Measurements from ENCODE around the gene SHANK1. TPM values are rescaled to one million over a fixed set of nuclear protein-coding genes. Genes with fewer than 3 reads are reported as not detected.

The SHANK1 gene
- total RNA-seq, 2 experiments from 2014 or later = 0.03 to 13.1 TPM

GRCh38 chr19:50723735-50724521 lies 4.3 kb upstream of the SHANK1 start:
- no peak for DNase-seq (ENCODE audit: low spot score)
- Histone ChIP-seq H3K36me3 (ENCODE audit: insufficient read depth, low read length) (no peaks in the 10 kb centered on the region), H3K9me3 (ENCODE audit: low read length) (no peaks in the 10 kb centered on the region), H3K9me2 (ENCODE audit: insufficient read depth, low read length) (no peaks in the 10 kb centered on the region), H3K4me1 (ENCODE audit: insufficient read depth, low read length, poor library complexity, severe bottlenecking) (peaks cover 25% of the 10 kb centered on the region), H3K27ac (ENCODE audit: low read depth, low read length, poor library complexity, severe bottlenecking) (no peak overlapping the region), H3K79me2 (ENCODE audit: insufficient read depth, low read depth, low read length) (no peaks in the 10 kb centered on the region), H2AFZ (ENCODE audit: low read length) (peak overlapping the region; percentile 37), H3K4me2 (ENCODE audit: low read length) (peak overlapping the region; percentile 64), H4K20me1 (ENCODE audit: insufficient read depth, low read length) (no peaks in the 10 kb centered on the region), H3K4me3 (ENCODE audit: low read depth, low read length, poor library complexity, severe bottlenecking) (peak overlapping the region; percentile 76)
- intact Hi-C loops (cut with micrococcal nuclease; ENCODE audit: unreplicated experiment) = loop anchor here (2.0 kb wide), 1 partner anchor 65 kb away; no protein-coding TSS in a partner anchor
- BruUV-seq (replicated peaks) = no TSS peak
- ChIA-PET CTCF (ENCODE audit: unreplicated experiment) (interaction anchor here (0.8 kb wide), 1 partner anchor 11 kb away, joined by 5 read pairs; no protein-coding TSS in a partner anchor), POLR2A (interaction anchor here (1.4 kb wide), 1 partner anchor 10 kb away, joined by 4 read pairs; no protein-coding TSS in a partner anchor)
- TF ChIP-seq EZH2phosphoT487 (IDR thresholded peaks at IDR 0.05; ENCODE audit: borderline replicate concordance, low read depth, low read length) = no peak
- no peak for TF ChIP-seq CTCF (conservative IDR thresholded peaks at IDR 0.05; ENCODE audit: low read length)

GRCh38 chr19:50723069-50723468 lies 3.5 kb upstream of the SHANK1 start, which contains the start of gene CLEC11A:
Gene CLEC11A (plus strand): TSS chr19:50723364. CDS start chr19:50723526, 162 bp downstream.
- intact Hi-C loops (cut with micrococcal nuclease; ENCODE audit: unreplicated experiment) = no loop called here
- Histone ChIP-seq H3K9me2 (ENCODE audit: insufficient read depth, low read length) (no peaks in the 10 kb centered on the region), H3K4me1 (ENCODE audit: insufficient read depth, low read length, poor library complexity, severe bottlenecking) (peaks cover 28% of the 10 kb centered on the region), H3K4me3 (ENCODE audit: low read depth, low read length, poor library complexity, severe bottlenecking) (peak within 1 kb of the TSS; percentile 76), H3K79me2 (ENCODE audit: insufficient read depth, low read depth, low read length) (no peaks in the 10 kb centered on the region), H3K27ac (ENCODE audit: low read depth, low read length, poor library complexity, severe bottlenecking) (no peak within 1 kb of the TSS), H3K36me3 (ENCODE audit: insufficient read depth, low read length) (no peaks in the 10 kb centered on the region), H4K20me1 (ENCODE audit: insufficient read depth, low read length) (no peaks in the 10 kb centered on the region), H3K9me3 (ENCODE audit: low read length) (no peaks in the 10 kb centered on the region), H2AFZ (ENCODE audit: low read length) (peak within 1 kb of the TSS; percentile 37), H3K4me2 (ENCODE audit: low read length) (peak within 1 kb of the TSS; percentile 64)
- ChIA-PET POLR2A (interaction anchor here (0.5 kb wide), 1 partner anchor 8 kb away, joined by 3 read pairs; no protein-coding TSS in a partner anchor), CTCF (ENCODE audit: unreplicated experiment) (interaction anchor here (0.6 kb wide), 1 partner anchor 97 kb away, joined by 3 read pairs; no protein-coding TSS in a partner anchor)
- TF ChIP-seq CTCF (conservative IDR thresholded peaks at IDR 0.05; ENCODE audit: low read length) (no peak), EZH2phosphoT487 (IDR thresholded peaks at IDR 0.05; ENCODE audit: borderline replicate concordance, low read depth, low read length) (no peak)
- DNase-seq (ENCODE audit: low spot score) = no peak
- no TSS peak for BruUV-seq (replicated peaks)

All from OCI-LY7 (cell line).